LoVo (cell line): Measurements from ENCODE around the gene POC5.

Experiments used
- DNase-seq: peaks from one replicate; pipeline ENCODE4 v3.0.0-alpha.2; 2016; ENCODE audit warnings: low spot score

Gene POC5

GRCh38 chr5:75659791-75660450 is 57.3 kb downstream of the POC5 start:
- DNase-seq = no peak

GRCh38 chr5:75656311-75657003 is 60.8 kb downstream of the POC5 start:
- DNase-seq = no peak

DNA sequence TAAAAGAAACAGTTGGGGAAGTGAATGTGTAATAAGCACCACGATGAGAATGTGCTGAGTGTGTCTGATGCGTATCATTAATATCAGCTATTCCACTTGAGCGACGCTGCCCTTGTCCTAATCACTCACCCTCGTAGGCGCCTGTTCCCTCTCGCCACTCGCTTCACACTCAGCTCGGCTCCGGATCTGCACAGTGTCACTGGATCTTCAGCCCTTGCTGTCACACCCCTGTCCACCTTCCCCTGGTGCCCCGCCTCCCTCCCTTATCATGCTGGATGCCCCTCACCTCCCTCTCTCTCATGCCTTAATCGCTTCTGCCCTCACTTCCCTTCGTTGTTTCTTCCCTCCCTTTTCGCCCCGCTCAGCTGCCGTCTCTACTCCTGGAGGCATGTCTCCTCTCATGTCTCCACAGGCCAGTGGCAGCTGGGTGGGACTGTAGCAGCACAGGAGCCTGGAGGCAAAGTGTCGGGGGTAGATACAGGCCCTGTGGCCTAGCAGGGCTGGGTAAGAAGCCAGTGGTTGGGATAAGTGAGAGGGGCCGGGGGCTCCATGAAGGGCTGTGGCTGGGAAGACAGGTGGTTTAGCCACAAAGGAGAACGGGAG is 62.4 kb downstream of the POC5 start:
- no peak for DNase-seq

DNA sequence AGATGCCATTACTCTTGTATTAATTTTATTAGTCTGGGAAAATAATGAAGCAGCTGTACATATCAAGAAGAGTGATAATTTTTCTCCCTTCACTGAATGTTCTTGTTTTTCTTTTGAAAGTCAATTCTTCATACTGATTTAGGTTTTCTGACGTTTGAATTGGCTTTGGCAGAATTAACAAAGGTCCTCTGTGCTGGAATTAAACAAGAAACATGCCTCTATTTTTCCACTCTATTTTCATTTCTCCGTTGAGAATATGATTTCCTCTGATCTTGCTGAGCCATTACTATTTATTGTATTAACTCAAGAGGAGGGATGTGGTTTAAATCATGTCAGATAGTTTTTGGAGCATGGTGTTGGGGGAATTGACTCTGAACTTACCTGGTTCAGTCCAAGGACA is 63.7 kb downstream of the POC5 start:
- DNase-seq = no peak

GRCh38 chr5:75651575-75652238 is 65.5 kb downstream of the POC5 start:
- DNase-seq = peak; percentile 7

GRCh38 chr5:75648712-75649111 is 68.5 kb downstream of the POC5 start:
- peak; percentile 23 for DNase-seq

GRCh38 chr5:75640826-75641225 is 76.4 kb downstream of the POC5 start:
- DNase-seq = no peak

GRCh38 chr5:75640395-75640794 is 76.8 kb downstream of the POC5 start:
- DNase-seq = no peak

GRCh38 chr5:75639535-75640311 is 77.5 kb downstream of the POC5 start:
- DNase-seq = no peak

DNA sequence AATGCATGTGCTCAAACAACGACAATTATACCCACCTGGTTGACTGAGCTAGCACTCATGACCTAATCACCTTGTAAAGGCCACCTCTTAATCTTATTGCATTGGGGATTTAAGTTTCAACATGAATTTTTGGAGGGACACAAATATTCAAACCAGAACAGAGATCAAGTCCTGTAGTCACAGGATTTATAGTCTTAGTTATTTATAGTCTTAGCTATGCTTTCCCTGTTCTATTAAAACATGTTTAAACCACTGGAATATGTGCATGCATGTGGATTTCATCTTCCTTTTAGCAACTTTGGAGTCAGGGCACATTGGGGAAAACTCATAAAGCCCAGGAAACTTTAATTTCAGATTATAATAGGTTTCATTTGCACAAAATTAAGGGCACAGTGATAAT is 79.3 kb downstream of the POC5 start:
- no peak for DNase-seq

GRCh38 chr5:75632321-75632720 is 84.9 kb downstream of the POC5 start:
- DNase-seq = no peak

GRCh38 chr5:75630875-75631274 is 86.4 kb downstream of the POC5 start:
- DNase-seq = no peak

- DNase-seq = no peak
Observed at GRCh38 chr5:75627801-75628200, 89.4 kb downstream of the POC5 start.

DNA sequence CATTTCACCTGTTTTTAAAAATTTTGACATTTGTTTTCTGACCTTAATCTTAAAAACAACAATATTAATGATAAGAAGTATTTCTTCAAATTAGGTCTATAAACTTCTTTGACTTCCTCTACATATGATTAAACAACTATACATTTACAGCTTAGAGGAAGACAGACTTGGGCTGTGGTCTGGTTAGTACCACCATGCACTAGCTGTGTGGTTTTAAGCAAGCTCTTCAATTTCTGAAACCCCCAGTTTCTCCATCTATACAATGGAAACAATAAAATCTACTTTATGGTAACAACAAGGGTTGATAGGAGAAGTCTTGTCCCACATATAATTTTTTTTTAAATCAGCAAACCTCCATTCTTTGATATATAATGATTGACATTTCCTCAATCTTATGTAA is 90.3 kb downstream of the POC5 start:
- no peak for DNase-seq
